ENCODE results near the gene WNT5B.

GRCh38 chr12:1655225-1655788 lies 26.3 kb downstream of the WNT5B start:
- TF ChIP-seq POLR2A (IDR thresholded peaks at IDR 0.05; ENCODE audit: low read depth, low read length) (no peak), POLR2AphosphoS5 (IDR thresholded peaks at IDR 0.05; ENCODE audit: low read depth, low read length) (no peak), TAF1 (IDR thresholded peaks at IDR 0.05; ENCODE audit: borderline replicate concordance, low read depth, low read length) (no peak)

Data from GM12892 (cell line).